Right lung (tissue), 5 donors: ENCODE measurements around the gene HDGFL3. TPM values are rescaled to one million over a fixed set of nuclear protein-coding genes. Genes with fewer than 3 reads are reported as not detected.
"Not testable (repeated sequence)": the region's sequence is repeated elsewhere in the genome, so short reads cannot be mapped to it uniquely, and the experiment has no call there.

Experiments used
- DNase-seq, 2 donors: peaks; one replicate each; pipeline ENCODE4 v3.0.0-alpha.2; 2013
- polyA plus RNA-seq, 5 donors: library from polyadenylated mRNA; unstranded; fragments of 120-200 nt; gene quantifications; one replicate each; pipeline versions ENCODE4 v1.2.1 to v1.2.3, GENCODE V29; 2013; ENCODE audit warnings: inconsistent platforms in 1 of 5, low replicate concordance in 1 of 5; ENCODE audit not compliant: insufficient read length in 5 of 5, insufficient read depth in 1 of 5

Gene HDGFL3
- polyA plus RNA-seq, 5 donors, result 80.7 to 117 (median 101) TPM

- DNase-seq, result no peak
Observed at GRCh38 chr15:83105440-83105839, 102.2 kb downstream of the HDGFL3 start.

GRCh38 chr15:83104141-83104540, 103.5 kb downstream of the HDGFL3 start:
- no peak for DNase-seq

DNA sequence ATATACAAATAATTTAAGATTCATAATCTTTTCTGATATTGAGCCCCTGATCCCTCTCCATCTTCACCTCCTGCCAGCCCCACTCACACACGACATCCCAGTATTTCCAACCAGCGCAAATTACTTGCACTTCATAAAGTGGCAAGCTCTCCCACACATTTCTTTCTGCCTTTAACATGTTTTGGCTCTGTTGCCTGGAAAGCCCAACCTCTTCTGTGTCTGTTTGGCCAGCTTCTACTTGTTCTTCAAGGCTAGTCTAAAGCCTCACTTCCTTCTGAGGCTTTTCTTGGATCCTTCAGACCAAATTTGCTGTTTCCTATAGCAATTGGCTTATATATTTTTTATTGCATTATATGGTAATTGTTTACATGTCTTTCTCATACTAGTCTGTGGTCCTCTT, 105.3 kb downstream of the HDGFL3 start:
- no peak for DNase-seq

DNA sequence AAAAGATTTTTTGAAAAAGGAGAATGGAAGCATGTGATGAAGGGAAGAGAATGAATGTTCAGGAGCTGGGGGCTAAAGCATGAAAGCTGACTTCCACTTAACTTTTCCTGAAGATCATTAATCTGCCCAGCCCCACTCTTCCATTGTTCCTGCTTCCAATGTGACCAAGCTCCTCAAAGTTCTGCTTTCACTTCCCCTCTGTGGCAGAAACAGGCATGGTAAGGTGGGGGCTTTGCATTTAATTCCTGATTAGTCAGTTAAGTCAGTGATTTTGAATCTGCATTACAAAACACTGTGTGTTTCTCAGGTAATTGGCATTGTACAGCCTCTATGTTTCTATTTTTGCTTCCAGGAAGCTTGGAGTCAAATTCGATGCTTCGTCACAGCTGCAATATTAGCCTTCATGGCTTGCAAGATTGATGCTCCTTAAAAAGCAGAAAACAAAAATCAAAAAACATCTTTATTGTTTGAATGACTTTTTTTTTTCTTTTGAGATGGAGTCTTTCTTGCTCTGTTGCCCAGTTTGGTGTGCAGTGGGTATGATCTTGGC, 107.5 kb downstream of the HDGFL3 start:
- DNase-seq, result no peak

GRCh38 chr15:83099290-83099689, 108.3 kb downstream of the HDGFL3 start:
- DNase-seq, result no peak

DNA sequence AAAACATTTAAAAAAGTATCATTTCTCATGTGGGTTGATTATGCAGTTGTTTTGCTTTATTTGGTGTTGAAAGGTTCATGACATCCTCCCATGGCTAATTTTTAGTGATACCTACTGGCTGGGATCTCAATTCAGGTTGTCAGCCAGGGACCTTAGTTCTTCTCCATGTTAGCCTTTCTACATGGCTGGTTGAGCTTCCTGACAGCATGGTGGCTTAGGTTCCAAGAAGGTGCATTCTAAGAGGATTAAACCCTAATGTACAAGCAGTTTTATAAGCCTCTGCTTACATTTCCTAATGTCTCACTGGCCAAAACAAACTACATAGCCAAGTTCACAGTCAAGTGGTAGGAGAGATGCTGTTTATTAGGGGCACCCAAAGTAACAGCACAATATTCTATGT, 109.5 kb downstream of the HDGFL3 start:
- DNase-seq, result no peak

DNA sequence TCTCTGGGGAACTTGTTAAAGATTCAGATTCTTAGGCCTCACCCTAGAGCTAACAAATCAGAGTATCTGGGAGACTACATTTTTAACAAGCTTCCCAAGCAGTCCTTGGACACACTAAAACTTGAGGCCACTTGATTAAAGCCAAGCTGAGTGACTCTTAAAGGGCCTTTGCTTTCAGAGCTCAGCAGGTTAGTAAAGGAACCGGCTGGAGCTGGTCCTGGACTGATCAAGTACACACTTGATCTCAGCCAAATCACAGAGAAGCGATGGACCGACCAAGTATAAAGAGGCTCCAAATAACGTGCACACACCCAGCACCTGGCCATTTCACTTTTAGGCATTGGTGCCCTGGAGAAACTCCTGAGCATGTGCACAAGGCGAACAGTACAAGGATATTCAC, 113.0 kb downstream of the HDGFL3 start:
- DNase-seq, result no peak

- peak in 1 of 2 donors; percentile 65 for DNase-seq
Observed at GRCh38 chr15:83092309-83092976, 115.2 kb downstream of the HDGFL3 start.

GRCh38 chr15:83091965-83092308, 115.7 kb downstream of the HDGFL3 start:
- DNase-seq, result not testable (repeated sequence)

DNA sequence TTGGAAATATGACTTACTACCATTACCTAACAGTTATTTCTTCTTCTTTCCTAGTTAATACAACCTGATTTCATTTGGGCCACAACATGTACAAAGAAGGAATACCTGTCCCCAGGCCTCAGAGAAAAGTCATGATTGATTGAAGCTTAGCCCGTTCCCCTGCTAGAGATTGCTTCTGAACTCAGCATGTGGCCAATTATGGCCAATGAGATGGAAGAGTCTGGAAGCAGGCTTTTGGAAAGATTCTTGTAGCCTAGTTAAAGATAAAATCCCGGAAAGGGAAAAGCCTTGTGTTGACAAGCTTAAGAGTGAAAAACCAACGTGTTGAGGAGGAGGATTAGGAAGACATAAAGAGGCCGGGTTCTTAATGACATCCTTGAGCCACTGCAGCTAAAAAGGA, 117.2 kb downstream of the HDGFL3 start:
- DNase-seq, result no peak

- DNase-seq, result no peak
Observed at GRCh38 chr15:83088876-83089275, 118.7 kb downstream of the HDGFL3 start.

- DNase-seq, result no peak
Observed at GRCh38 chr15:83087576-83087975, 120.0 kb downstream of the HDGFL3 start.

- not testable (repeated sequence) for DNase-seq
Observed at GRCh38 chr15:83085864-83086552, 121.6 kb downstream of the HDGFL3 start.

- not testable (repeated sequence) for DNase-seq
Observed at GRCh38 chr15:83085461-83085860, 122.2 kb downstream of the HDGFL3 start.

- no peak for DNase-seq
Observed at GRCh38 chr15:83082730-83083386, 124.8 kb downstream of the HDGFL3 start.

DNA sequence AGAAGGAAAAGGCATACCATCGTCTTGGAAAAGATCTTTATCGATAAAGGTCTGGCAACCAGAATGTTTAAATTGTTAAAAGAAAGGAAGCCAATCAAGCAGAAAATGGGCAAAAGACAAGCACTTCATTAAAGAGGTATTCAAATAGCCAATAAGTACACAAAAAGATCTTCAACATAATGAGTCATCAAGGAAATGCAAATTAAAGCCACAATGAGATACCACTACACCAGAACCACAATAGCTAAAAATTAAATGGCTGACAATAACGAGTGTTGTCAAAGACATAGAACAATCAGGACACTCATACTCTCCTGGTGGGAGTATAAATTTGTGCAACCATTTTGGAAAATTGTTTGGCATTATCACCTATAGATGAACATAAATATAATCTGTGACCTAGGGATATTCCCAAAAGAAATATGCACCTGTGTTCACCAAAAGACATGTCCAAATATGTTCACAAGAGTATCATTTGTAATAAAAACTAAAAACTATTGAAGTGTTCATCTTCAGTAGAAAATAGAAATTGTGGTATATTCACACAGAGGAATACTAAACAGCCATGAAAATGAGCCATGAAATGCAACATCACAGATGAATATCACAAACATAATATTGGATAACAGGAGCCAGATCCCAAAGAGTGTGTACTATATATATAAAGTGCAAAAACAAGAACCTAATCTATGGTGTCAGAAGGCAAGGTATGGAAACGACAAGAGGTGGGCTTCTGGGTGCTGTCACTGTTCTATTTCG, 126.2 kb downstream of the HDGFL3 start:
- no peak for DNase-seq

- DNase-seq, result no peak
Observed at GRCh38 chr15:83078712-83079111, 128.9 kb downstream of the HDGFL3 start.

Other genes with a start within 250 kb of the HDGFL3 start
- 10 to 100 TPM; 31.8 to 39.7 (median 33.7) TPM for gene RAMAC, start 221.6 kb downstream of the HDGFL3 start, polyA plus RNA-seq
- 10 to 100 TPM; 17.5 to 24.4 (median 22.8) TPM for gene C15orf40, start 196.2 kb downstream of the HDGFL3 start, polyA plus RNA-seq
- gene BTBD1, start 140.6 kb downstream of the HDGFL3 start, polyA plus RNA-seq, result 10 to 100 TPM; 56.9 to 77.3 (median 66.1) TPM
- 1 to 10 TPM; 2.7 to 5.0 (median 3.7) TPM for gene TM6SF1, start 100.2 kb downstream of the HDGFL3 start, polyA plus RNA-seq
- gene BNC1, start 76.8 kb upstream of the HDGFL3 start, polyA plus RNA-seq, result 1 to 10 TPM in 3 of 5 donors, under 1 TPM in 2; 0.55 to 1.7 (median 1.4) TPM
- 10 to 100 TPM in 4 of 5 donors, 1 to 10 TPM in 1; 8.0 to 18.6 (median 11.9) TPM for gene SH3GL3, start 239.5 kb upstream of the HDGFL3 start, polyA plus RNA-seq